Left ventricle myocardium superior (tissue), 1 donor: Measurements from ENCODE around the gene PADI2. TPM values are rescaled to one million over a fixed set of nuclear protein-coding genes. Genes with fewer than 3 reads are reported as not detected.

Source experiments
- ATAC-seq: fragments of 200-7000 bp; cut with Tn5 transposase; one replicate; pipeline ENCODE4 v1.9.1; 2020; ENCODE audit warnings: mild to moderate bottlenecking, moderate library complexity
- DNase-seq: peaks from one replicate; pipeline ENCODE4 v3.0.0-alpha.2; 2020
- intact Hi-C: fragments of 100-400 bp; cut with micrococcal nuclease; formaldehyde crosslinking; loops from one replicate; pipeline ENCODE4 v1.11.0; 2022
- long read RNA-seq: library from polyadenylated mRNA; unstranded; transcript quantifications from one replicate; pipeline ENCODE4 v2.0.0, GENCODE V29; 2021
- total RNA-seq: library from RNA; stranded (reverse); fragmentation: NEBNext Ultra II Directional; extraction: Animal tissue kit (Norgen Biotek cat#: 25700); gene quantifications from one replicate; pipeline ENCODE4 v1.2.1, GENCODE V29; 2021
- donor health status: DM: no; HTN: yes; CAD: no; lungs with severe emphysema.

PADI2 gene
- total RNA-seq: 1.1 TPM
- long read RNA-seq: 0 reads

DNA sequence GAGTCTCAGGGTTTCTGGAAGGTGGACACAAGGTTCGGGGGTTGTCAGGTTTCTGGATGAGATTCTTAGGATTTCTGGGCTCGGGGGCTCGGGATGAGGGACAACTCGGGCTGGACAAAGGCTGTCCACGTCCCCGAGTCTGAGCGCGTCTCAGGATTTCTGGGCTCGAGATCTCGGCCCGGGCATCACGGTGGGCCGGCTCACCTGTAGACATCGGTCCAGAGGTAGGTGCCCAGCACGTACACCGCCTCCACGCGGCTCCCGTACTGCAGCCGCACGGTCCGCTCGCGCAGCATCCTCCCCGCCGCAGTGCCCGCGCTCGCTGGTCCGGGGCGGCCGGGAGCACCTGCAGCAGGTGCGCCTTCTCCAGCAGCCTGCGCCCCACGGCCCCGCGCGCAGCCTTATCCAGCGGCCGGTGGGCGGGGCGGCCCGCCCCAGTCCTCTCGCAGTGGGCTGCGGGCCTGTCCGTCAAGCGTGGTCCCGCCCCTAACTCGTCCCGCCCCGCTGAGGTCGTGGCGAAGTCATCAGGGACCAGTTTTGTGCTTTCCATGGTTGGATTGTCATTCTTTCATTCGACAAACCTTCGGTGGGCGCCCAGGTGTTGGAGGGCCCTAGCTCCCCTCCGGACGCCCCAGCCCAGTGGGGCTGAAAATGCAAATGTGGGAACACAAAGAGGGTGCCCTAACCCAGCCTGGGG lies at the start of gene PADI2:
Gene PADI2, minus strand, starts transcription at position 376 of the 697 bp plus-strand sequence. Its CDS starts 80 bp downstream, at position 296.
- peak; percentile 79 for DNase-seq
- intact Hi-C loops: no loop called here
- peak; percentile 83 for ATAC-seq

DNA sequence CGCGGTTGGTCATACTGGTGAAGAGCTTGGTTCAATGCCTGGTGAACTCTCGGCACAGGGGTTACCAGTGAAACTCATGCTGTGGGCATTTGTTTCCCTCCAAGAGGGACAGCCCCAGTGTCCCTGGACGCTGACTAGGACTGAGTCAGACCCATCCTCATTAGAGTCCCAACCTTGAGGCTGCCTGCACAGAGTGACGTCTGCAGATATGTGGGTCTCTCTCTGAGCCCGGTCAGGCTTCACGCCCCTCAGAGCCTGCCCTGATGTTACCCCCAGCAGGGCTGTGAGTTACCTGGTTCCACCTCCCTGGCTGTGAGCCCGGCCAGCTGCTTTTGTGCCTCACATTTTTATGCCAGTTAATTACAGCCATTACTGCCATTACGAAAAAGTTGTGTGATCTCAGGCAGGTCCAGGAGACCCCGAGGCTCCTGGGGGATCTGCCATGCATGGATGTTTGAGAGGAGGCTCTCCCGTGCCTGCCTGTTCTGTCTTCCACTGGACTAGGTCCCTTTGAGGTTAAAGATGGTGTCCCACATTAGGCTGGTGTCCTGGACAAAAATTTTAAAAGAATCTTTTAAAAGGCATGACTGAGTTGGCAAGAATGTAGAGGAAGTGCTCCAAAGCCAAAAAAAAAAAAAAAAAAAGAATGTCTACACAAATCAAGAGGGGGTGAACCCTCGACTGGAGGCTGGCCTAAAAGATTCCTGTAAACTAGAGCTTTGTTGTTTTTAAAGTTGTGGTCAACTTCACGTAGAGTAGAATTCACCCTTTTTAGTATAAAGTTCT lies 49.0 kb upstream of the PADI2 start:
- intact Hi-C loops: no loop called here

DNA sequence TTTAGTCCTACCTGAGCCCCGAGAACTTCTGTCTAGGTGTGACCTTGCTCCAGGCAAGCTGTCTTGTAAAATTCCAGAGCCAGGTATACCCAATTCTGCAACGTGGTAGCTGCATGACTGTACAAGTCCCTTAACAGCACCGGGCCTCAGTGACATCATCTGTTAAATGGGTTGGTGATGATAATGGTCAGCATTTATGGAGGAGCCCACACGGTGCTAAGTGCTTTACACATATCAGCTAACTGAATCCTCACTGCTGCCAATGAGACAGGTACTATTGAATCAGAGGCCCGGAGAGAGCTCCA lies 48.5 kb upstream of the PADI2 start:
- intact Hi-C loops: no loop called here
- no peak for DNase-seq
- no peak for ATAC-seq

More for the DNA sequence above, 49.0 kb upstream of the PADI2 start:
- no peak for ATAC-seq
- no peak for DNase-seq

DNA sequence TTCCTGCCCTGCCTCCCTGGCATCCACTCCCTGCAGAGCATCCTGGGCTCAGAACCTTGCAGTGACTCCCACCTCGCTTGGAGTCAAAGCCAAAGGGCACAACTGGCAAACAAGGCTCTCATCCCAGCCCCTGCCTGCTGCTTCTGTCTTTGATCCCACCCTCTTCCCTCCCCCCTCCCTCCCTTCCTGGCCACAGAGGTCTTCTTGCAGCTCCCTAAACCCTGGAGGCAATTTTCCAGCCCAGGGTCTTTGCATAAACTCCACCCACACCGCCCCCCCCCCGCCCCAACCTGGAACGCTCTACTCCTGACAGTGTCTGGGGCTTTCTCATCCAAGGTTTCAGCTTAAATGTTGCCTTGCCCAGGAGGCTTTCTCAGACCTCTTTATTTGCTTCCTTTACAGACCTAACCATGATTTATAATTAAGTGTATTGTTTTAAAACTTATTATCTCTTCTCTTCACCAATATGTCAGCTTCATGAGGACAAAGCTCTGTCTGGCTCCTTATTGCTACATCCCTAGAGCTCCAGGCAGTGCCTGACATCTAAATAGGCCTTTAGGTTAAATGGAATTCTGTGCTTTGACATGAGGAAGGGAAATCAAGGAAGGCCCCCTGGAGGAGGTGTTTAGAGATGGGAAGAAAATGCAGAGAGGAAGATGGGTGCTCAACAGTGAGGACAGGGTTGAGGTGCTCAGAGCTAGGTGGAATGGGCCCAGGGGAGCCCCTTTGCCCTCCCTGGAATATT lies 48.0 kb upstream of the PADI2 start:
- no peak for ATAC-seq
- DNase-seq: no peak
- intact Hi-C loops: no loop called here

DNA sequence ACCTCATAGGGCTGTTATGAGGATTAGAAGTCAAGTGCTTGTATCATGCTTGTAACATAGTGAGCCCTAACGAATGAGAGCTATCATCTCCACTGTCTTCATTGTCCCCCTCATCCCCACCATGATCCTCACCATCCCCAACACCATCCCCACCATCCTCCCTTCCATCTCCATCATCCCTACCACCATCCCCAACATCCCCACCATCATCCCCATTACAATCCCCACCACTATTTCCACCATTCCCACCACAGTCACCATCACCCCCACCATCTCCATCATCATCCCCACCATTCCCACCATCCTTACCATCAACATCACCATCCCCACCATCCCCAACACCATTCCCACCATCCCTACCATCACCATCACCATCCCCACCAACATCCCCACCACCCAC lies 46.6 kb upstream of the PADI2 start:
- intact Hi-C loops: no loop called here
- DNase-seq (no peak), ATAC-seq (no peak)

DNA sequence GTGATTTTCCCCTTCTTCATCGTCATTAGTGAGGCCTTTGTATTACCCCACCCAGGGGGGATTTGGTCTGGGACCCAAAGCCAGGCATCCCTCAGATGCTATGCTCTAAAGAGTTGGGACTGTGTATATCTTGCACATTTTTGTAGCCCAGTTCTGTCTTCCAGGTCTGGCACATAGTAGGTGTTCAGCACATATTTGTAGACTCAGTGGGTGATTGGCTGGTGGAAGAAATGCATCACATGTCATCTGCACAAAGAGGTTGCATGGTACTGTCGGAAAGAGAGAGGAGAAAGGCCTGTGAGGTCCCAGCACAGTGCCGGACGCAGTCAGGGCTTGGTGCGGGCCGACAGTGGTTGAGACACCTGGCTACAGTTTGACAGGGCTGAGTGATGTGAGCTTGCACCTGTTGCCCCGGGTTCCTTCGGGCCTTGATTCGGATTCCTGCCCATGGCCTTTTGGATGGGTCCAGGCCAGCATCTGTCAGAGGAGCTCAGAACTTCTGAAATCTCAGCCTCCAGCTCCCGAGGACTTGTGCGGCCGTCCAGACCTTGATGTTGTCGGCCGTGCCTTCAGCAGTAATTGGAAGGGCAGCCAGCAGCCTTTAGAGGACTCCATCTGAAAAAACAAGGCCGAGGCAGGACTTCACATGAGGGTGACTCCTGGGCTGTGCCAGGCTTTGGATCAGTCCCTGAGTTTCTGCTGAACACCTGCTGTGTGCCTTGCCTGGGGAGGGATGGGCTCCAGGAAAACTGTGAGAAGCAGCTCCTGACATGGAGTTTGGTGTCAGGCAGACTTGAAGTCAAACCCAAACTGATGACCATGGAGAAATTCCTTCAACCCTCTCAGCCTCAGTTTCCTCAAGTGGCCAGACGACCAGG lies 44.8 kb upstream of the PADI2 start:
- intact Hi-C loops: no loop called here
- DNase-seq: no peak

DNA sequence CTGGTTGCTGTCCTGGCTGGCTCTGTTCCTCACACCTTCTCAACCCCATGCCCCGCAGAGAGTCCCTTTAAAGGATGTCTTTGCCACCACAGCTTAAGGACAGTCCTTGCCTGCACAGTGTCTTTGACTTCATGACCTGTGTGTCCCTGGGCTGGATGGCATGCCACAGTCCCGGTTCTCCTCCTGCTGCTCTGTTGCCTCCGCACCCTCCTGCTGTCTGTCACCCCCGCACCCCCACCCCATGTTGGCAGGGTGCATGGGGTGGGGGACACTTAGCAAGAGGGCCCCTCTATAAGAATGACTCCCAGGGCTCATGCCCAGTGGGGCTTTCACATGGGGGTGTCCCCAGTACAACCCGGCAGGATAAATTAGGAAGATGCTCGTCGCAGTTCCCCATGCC lies 44.1 kb upstream of the PADI2 start:
- DNase-seq (no peak), ATAC-seq (no peak)
- intact Hi-C loops: no loop called here

More for the DNA sequence above, 44.8 kb upstream of the PADI2 start:
- ATAC-seq: no peak

DNA sequence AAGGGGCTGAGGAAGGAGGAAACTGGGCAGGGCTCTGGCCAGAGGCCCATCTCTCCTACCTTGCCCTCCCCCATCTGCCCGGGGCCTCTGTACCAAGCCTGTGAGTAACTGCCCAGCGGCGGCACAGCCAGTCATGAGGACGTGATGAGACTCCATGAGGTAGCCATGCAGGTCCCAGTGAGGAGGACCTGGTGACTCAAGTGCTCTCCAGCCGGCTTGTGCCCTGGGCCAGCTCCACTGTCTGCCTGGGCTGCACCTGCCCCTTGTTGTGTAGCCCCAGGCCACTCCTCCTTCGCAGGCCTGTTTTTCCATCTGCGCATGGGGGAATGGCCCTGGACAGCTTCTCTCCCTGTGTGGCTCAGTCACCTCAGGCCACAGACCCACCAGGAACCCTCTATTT lies 43.7 kb upstream of the PADI2 start:
- DNase-seq (no peak), ATAC-seq (no peak)
- intact Hi-C loops: no loop called here

DNA sequence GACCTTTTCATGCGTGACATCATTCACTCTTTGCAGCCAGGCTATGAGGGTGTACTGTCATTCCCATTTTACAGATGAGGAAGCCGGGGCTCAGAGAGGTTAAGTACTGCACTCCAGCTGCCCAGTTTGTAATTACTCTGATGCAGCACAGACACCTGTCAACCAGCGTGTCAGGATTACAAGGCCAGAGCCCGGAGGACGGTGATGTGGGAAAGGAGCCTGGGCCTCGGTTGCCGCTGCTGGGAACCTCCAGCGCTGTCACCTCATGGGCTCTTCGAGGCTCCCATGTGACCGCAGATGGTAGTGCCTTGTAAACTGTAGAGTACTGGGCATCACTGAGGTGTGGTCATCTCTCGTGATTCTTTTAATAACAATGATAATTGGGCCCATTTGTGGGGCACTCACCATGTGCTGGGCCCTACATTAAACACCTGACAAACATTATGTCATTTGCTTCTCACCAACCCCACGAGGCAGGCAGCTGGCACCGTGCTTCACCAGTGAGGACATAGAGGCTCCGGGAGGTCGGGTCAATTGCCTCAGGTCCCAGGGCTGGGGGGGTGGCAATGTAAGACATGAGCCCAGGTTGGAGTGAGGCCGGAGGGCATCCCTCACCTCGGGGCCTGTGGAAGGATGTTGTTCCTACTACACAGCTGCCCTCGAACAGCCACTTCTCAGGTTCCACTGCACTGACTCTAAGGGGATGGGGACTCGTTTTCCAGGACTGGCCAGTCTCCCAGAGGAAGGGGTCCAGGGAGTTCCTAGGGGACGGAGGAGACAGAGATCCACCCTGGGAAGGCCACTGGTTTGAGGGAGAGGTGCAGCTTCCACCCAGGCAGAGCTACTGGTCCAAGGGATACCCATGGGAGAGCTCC lies 42.9 kb upstream of the PADI2 start:
- no peak for DNase-seq
- ATAC-seq: no peak
- intact Hi-C loops: no loop called here

DNA sequence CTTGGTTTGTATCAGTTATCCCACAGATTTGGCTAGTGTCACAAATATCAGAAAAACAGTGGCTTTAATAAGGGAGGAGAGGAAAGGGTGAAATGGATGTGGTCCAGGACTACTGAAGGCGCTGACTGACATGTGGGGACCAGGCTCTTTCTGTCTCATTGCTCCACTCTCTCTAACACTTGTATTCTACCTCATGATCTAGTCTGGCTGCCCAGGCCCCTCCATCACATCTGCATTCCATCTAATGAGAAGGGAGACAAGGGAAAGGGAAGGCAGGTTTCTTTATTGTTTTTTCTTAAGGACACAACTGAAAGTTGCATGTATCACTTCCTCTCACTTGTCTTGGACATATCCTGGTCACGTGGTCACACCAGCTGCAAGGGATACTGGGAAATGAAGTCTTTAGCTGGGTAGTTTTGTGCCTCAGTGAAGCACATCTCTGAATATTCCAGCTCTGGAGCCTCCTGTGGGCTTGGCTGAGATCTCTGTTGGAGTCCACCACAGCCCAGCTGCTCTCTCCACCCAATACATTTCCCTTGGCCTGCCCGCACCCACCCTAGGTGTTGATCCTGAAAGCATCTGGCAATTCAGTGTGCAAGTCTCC lies 42.0 kb upstream of the PADI2 start:
- no peak for DNase-seq
- intact Hi-C loops: no loop called here
- no peak for ATAC-seq

DNA sequence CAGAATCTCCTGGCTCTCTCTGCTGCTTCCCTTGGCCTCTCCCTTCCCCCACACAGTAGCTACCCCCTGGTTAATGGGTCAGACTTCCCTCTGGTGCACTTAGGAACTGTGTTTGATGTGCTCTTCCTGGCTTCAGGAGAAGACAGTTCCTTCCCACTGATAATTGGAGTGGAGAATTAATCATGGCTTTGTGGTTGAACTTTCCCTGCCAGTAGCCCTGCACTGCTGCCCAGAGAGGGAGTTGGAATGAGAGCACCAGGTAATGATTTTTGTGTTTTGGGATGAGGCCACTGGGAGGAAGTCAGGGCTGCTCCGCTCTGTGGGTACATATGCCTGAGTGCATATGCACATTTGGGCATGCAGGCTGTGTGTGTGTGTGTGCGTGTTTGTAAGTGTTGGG lies 39.7 kb upstream of the PADI2 start:
- no peak for ATAC-seq
- DNase-seq: no peak
- intact Hi-C loops: no loop called here

DNA sequence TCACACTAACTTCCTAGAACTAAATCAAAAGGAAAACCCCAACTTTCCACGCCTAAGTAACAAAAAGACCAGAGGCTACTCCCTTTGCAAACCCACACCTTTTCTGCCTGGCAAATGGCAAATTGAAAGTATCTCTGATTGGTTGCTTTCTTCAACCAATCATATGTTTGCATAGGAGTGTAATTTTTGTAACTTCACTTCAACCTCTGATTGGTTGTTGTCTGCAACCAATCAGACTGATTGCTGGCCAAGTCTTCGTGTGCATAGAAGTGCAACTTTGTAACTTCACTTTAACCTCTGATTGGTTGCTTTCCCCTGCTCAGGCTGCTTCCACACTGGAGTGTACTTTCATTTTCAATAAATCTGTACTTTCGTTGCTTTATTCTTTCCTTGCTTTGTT lies 36.9 kb upstream of the PADI2 start:
- intact Hi-C loops: no loop called here
- DNase-seq (no peak), ATAC-seq (no peak)

DNA sequence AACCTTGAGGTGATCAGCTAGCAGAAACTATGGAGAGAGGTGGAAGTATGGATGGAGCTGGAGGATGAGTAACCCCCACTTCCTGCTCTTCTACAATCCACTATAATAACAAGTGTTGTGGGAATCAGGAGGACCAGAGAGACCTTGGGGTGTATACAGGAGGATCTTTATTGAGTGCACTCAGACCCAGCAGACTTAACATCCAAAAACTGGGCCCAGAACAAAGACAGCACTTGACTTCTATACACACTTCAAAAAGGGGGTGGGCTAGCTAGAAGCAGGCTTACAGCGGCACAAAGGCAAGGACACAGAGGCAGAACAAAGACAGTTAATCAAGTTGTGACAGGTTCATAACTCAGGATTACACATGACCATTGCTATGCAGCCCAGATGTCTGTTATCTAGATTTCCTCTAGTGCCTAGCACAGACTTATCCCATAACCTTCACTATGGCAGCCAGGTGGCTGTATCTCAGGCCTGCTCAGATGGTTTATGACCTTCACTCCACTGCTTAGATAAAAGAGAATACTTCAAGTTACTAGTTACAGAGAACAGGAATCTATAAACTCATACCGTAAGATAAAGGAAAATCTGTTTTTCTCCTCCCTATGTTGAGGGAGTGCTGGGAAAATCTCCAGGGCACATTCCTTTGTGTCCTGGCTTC lies 36.1 kb upstream of the PADI2 start:
- DNase-seq: no peak
- no peak for ATAC-seq
- intact Hi-C loops: no loop called here

DNA sequence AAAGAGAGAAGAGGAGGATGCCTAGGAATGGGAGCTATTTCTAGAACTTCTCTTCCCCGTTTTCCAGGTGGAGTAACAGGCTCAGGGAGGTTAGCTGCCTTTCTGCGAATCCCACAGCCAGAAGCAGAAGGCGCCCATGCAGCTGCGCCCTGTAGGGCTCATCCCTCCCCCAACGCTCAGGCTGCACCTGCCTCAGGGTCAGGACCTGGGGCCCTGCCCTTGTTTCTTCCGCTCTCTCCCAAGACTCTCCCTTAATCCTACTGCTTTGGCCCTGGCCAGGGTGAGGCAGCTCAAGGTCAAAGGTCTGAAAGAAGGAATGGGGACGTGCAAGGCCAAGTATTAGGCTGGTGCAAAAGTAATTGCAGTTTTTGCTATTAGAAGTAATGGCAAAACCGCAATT lies 30.5 kb upstream of the PADI2 start:
- DNase-seq (no peak), ATAC-seq (no peak)
- intact Hi-C loops: loop anchor here (10.0 kb wide), 1 partner anchor 1355 kb away; no protein-coding TSS in a partner anchor

DNA sequence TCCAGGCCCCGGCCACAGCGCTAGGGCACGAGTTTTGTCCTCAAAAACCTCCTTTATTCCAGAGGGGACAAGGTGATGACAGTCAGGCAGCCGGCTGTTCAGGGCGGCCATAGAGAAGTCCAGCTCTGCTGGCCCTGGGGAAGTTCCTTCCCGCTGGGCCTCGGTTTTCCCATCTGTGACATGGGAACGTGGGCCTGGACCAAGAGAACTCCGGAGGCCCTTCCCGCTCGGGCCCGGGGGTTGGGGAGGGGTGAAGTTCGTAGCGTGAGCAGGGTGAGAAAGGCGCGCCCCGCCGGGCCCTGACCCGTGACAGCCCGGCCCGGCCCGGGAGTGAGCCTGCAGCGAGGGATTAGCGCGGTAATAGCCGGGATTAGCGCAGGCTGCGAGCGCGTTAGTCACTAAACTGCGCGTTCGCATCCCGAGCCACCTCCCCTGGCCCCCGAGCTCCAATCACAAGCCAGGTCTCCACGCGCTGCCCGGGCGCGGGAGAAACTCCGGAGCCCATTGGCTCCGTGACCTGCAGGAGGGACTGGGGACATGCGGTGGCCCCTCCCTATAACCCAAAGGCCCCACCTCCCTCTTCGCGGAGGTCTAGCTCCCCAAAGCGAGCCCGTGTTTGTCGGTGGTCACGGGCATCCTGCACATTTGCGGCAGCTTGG lies 29.8 kb upstream of the PADI2 start:
- intact Hi-C loops: loop anchor here (10.0 kb wide), 1 partner anchor 1356 kb away; no protein-coding TSS in a partner anchor
- DNase-seq (no peak), ATAC-seq (no peak)

DNA sequence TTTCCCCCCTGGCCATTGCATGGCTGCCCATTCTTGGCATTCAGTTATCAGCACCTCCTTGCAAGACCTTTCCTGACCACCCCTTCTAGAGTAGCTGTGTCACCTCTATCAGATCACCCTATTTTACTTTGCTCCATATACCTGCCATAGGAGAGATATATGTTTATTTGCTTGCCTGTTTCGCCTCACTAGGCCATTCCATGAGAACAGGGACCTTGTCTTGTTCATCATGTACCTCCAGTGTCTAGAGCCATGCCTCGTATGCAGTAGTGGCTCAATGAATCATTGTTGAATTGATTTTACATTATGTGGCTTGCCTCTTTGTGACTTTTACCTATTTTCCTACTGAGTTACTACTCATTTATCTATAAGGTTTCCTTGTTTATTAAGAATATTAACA lies 26.4 kb upstream of the PADI2 start:
- no peak for DNase-seq
- no peak for ATAC-seq
- intact Hi-C loops: loop anchor here (10.0 kb wide), 1 partner anchor 1359 kb away; no protein-coding TSS in a partner anchor

DNA sequence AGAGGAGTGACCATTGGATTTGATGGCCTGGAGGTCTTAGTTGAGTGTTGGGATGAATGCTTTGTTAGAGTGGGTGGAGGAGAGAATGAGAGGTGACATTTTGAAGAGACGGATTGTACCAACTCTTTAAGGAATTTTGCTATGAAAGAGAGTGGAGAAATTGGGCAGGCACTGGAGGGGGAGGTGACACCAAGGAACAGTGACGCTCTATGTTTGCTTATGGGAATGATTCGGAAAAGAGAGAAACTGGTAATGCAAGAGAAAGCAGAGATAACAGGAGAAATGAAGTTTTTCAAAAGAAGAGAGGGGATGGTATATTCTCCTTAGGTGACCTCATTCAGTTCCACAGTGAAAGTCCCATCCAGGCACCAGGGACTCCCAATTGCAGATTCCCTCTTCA lies 24.5 kb upstream of the PADI2 start:
- intact Hi-C loops: loop anchor here (10.0 kb wide), 1 partner anchor 1361 kb away; no protein-coding TSS in a partner anchor
- ATAC-seq (no peak), DNase-seq (no peak)
